GM12873 (cell line): Measurements from ENCODE around the gene FGD3.

Source experiments
- CTCF ChIP-seq: IDR thresholded peaks from 2 replicates; pipeline ENCODE4 v1.5.1; 2012; ENCODE audit warnings: low read depth, mild to moderate bottlenecking, moderate library complexity, low read length, control low read depth; ENCODE audit not compliant: insufficient read depth; ENCODE audit errors: missing control alignments

Gene FGD3

GRCh38 chr9:93031629-93032430 is 84.5 kb downstream of the FGD3 start:
- TF ChIP-seq CTCF = no peak

- TF ChIP-seq CTCF = no peak
Measured at GRCh38 chr9:93032545-93032944, 85.2 kb downstream of the FGD3 start.

GRCh38 chr9:93033531-93033930 is 86.2 kb downstream of the FGD3 start:
- no peak for TF ChIP-seq CTCF

- TF ChIP-seq CTCF = no peak
Measured at GRCh38 chr9:93035106-93035660, 87.9 kb downstream of the FGD3 start.

- no peak for TF ChIP-seq CTCF
Measured at GRCh38 chr9:93035821-93036351, 88.6 kb downstream of the FGD3 start.

GRCh38 chr9:93036887-93037475 is 89.7 kb downstream of the FGD3 start:
- TF ChIP-seq CTCF = peak; percentile 35

- TF ChIP-seq CTCF = no peak
Measured at GRCh38 chr9:93037476-93037971, 90.2 kb downstream of the FGD3 start.
